WTC11 (cell line): ENCODE results near the gene RBM11.

ENCODE experiments used
- CTCF ChIP-seq: fragments of 200-600 bp; IDR thresholded peaks from 2 replicates; pipeline ENCODE4 v1.8.0; 2022; ENCODE audit warnings: antibody characterized with exemption
- E2F5 ChIP-seq: sonication (generic); formaldehyde crosslinking; IDR thresholded peaks from 2 replicates; pipeline ENCODE4 v1.8.1; 2022; ENCODE audit warnings: mild to moderate bottlenecking, moderate library complexity, missing genetic modification reagents

GRCh38 chr21:14210738-14211137 is 5.2 kb upstream of the RBM11 start, which contains the start of gene LIPI:
- TF ChIP-seq CTCF = no peak
- no peak for TF ChIP-seq E2F5
